ENCODE data around the gene HINT1.
"Not testable (repeated sequence)": the region's sequence is repeated elsewhere in the genome, so short reads cannot be mapped to it uniquely, and the experiment has no call there.

Gene HINT1

GRCh38 chr5:131170540-131171275 is 5.7 kb upstream of the HINT1 start, which contains the start of gene LYRM7:
Gene LYRM7, plus strand, starts transcription at chr5:131170944. Its CDS starts 77 bp downstream, at chr5:131171021.
- peak; percentile 89 to 95 for DNase-seq (ENCODE audit: low read depth in 2 of 2)

GRCh38 chr5:131169810-131170539 is 4.9 kb upstream of the HINT1 start:
- no peak for DNase-seq (ENCODE audit: low read depth in 2 of 2)

GRCh38 chr5:131167615-131168014 is 2.6 kb upstream of the HINT1 start:
- DNase-seq (ENCODE audit: low read depth in 2 of 2) = no peak

- peak; percentile 45 to 49 for DNase-seq (ENCODE audit: low read depth in 2 of 2)
Measured at GRCh38 chr5:131164191-131165118, 601 bp downstream of the HINT1 start.

GRCh38 chr5:131163276-131164119 is 1.6 kb downstream of the HINT1 start:
- no peak for DNase-seq (ENCODE audit: low read depth in 2 of 2)

- no peak for DNase-seq (ENCODE audit: low read depth in 2 of 2)
Measured at GRCh38 chr5:131160134-131160533, 4.9 kb downstream of the HINT1 start.

- no peak for DNase-seq (ENCODE audit: low read depth in 2 of 2)
Measured at GRCh38 chr5:131156957-131157356, 8.1 kb downstream of the HINT1 start.

GRCh38 chr5:131156385-131156784 is 8.7 kb downstream of the HINT1 start:
- no peak for DNase-seq (ENCODE audit: low read depth in 2 of 2)

GRCh38 chr5:131151216-131151615 is 13.8 kb downstream of the HINT1 start:
- DNase-seq (ENCODE audit: low read depth in 2 of 2) = no peak

GRCh38 chr5:131150408-131150807 is 14.6 kb downstream of the HINT1 start:
- DNase-seq (ENCODE audit: low read depth in 2 of 2) = no peak

GRCh38 chr5:131148835-131149234 is 16.2 kb downstream of the HINT1 start:
- DNase-seq (ENCODE audit: low read depth in 2 of 2) = no peak

- DNase-seq (ENCODE audit: low read depth in 2 of 2) = no peak
Measured at GRCh38 chr5:131147258-131147657, 17.8 kb downstream of the HINT1 start.

- DNase-seq (ENCODE audit: low read depth in 2 of 2) = no peak
Measured at GRCh38 chr5:131142970-131143617, 22.0 kb downstream of the HINT1 start.

GRCh38 chr5:131139321-131139720 is 25.7 kb downstream of the HINT1 start:
- no peak for DNase-seq (ENCODE audit: low read depth in 2 of 2)

- DNase-seq (ENCODE audit: low read depth in 2 of 2) = not testable (repeated sequence)
Measured at GRCh38 chr5:131138406-131138805, 26.6 kb downstream of the HINT1 start.

GRCh38 chr5:131133091-131133490 is 32.0 kb downstream of the HINT1 start:
- not testable (repeated sequence) for DNase-seq (ENCODE audit: low read depth in 2 of 2)

- no peak for DNase-seq (ENCODE audit: low read depth in 2 of 2)
Measured at GRCh38 chr5:131129306-131129705, 35.8 kb downstream of the HINT1 start.

- DNase-seq (ENCODE audit: low read depth in 2 of 2) = not testable (repeated sequence)
Measured at GRCh38 chr5:131127244-131127643, 37.8 kb downstream of the HINT1 start.

- DNase-seq (ENCODE audit: low read depth in 2 of 2) = no peak
Measured at GRCh38 chr5:131114754-131115153, 50.3 kb downstream of the HINT1 start.

GRCh38 chr5:131112424-131112823 is 52.6 kb downstream of the HINT1 start:
- no peak for DNase-seq (ENCODE audit: low read depth in 2 of 2)

- DNase-seq (ENCODE audit: low read depth in 2 of 2) = no peak
Measured at GRCh38 chr5:131110256-131110594, 54.8 kb downstream of the HINT1 start.

Data from activated CD8-positive, alpha-beta memory T cell treated with anti-CD3 and anti-CD28 coated beads for 4 hours (primary cell).